OCI-LY7 (cell line): ENCODE data around the gene ADCY3. TPM values are rescaled to one million over a fixed set of nuclear protein-coding genes. Genes with fewer than 3 reads are reported as not detected.

ENCODE experiments used
- BruUV-seq: library from RNA; stranded (reverse); fragments of 400-500 nt; replicated peaks from 2 replicates; lab custom pipeline; 2021; lab: Mats Ljungman, UMichigan
- CTCF ChIA-PET: fragments of 300-600 bp; sonication (Branson Sonifier 250); formaldehyde crosslinking; loops from one replicate; lab custom pipeline; 2022; ENCODE audit warnings: antibody characterized with exemption; ENCODE audit not compliant: unreplicated experiment; lab: Charles Lee
- POLR2A ChIA-PET: fragments of 300-600 bp; sonication (Branson Sonifier 250); formaldehyde crosslinking; loops from one replicate; lab custom pipeline; 2022; ENCODE audit warnings: antibody characterized with exemption; lab: Charles Lee
- DNase-seq: peaks from one replicate; pipeline ENCODE4 v3.0.0-alpha.2; 2015; ENCODE audit warnings: low spot score
- H2AFZ ChIP-seq: fragments of 200-600 bp; sonication (generic), shearing (Covaris generic); 2 replicates; pipeline ENCODE4 v1.6.1; 2014; ENCODE audit warnings: mild to moderate bottlenecking, antibody characterized with exemption, low read length, moderate library complexity
- H3K27ac ChIP-seq: fragments of 200-600 bp; sonication (generic); 2 replicates; pipeline ENCODE4 v1.5.1; 2014; ENCODE audit warnings: mixed run types, low read depth, mild to moderate bottlenecking, moderate library complexity, low read length, inconsistent platforms; ENCODE audit not compliant: poor library complexity, severe bottlenecking
- H3K36me3 ChIP-seq: fragments of 200-600 bp; sonication (generic); 2 replicates; pipeline ENCODE4 v1.6.1; 2014; ENCODE audit warnings: mild to moderate bottlenecking, antibody characterized with exemption, low read length, moderate library complexity, mixed read lengths; ENCODE audit not compliant: insufficient read depth
- H3K4me1 ChIP-seq: fragments of 200-600 bp; sonication (generic); 2 replicates; pipeline ENCODE4 v1.5.1; 2014; ENCODE audit warnings: mild to moderate bottlenecking, low read length; ENCODE audit not compliant: insufficient read depth, poor library complexity, severe bottlenecking
- H3K4me2 ChIP-seq: fragments of 200-600 bp; sonication (generic); 2 replicates; pipeline ENCODE4 v1.6.1; 2014; ENCODE audit warnings: mild to moderate bottlenecking, low read length
- H3K4me3 ChIP-seq: fragments of 200-600 bp; sonication (generic); 2 replicates; pipeline ENCODE4 v1.5.1; 2014; ENCODE audit warnings: mild to moderate bottlenecking, low read depth, low read length; ENCODE audit not compliant: poor library complexity, severe bottlenecking
- H3K79me2 ChIP-seq: fragments of 200-600 bp; sonication (generic); 2 replicates; pipeline ENCODE4 v1.6.1; 2016; ENCODE audit warnings: low read depth, mild to moderate bottlenecking, low read length, moderate library complexity, mixed read lengths; ENCODE audit not compliant: insufficient read depth
- H3K9me2 ChIP-seq: fragments of 200-600 bp; sonication (generic); 2 replicates; pipeline ENCODE4 v1.6.1; 2016; ENCODE audit warnings: mild to moderate bottlenecking, low read length, mixed read lengths; ENCODE audit not compliant: insufficient read depth
- H3K9me3 ChIP-seq: fragments of 200-600 bp; sonication (generic); 2 replicates; pipeline ENCODE4 v1.6.1; 2014; ENCODE audit warnings: mild to moderate bottlenecking, mixed run types, low read length, mixed read lengths
- H4K20me1 ChIP-seq: fragments of 200-600 bp; sonication (generic); 2 replicates; pipeline ENCODE4 v1.6.1; 2014; ENCODE audit warnings: mild to moderate bottlenecking, antibody characterized with exemption, low read length, moderate library complexity, mixed read lengths; ENCODE audit not compliant: insufficient read depth
- EZH2phosphoT487 ChIP-seq: fragments of 200-600 bp; sonication (generic); IDR thresholded peaks from 2 replicates; pipeline ENCODE4 v1.6.1; 2018; ENCODE audit warnings: low read depth, borderline replicate concordance, mild to moderate bottlenecking, mixed run types, antibody characterized with exemption, low read length, moderate library complexity, mixed read lengths
- intact Hi-C: fragments of 100-400 bp; cut with micrococcal nuclease; formaldehyde crosslinking; loops from one replicate; pipeline ENCODE4 v1.10.0; 2022; ENCODE audit not compliant: unreplicated experiment
- total RNA-seq, 2 experiments: library from RNA; depleted of rRNA in 1 of 2; stranded (reverse); fragments of >200 nt in 1 of 2; shearing (Covaris generic) in 1 of 2; gene quantifications; 2 replicates each; pipeline ENCODE4 v1.2.3, GENCODE V29; 2014 to 2022
- TF ChIP-seq, protein P1 (sequence below): fragments of 200-600 bp; sonication (generic); conservative IDR thresholded peaks from 2 replicates; pipeline ENCODE4 v1.5.1; 2014; ENCODE audit warnings: mild to moderate bottlenecking, antibody characterized with exemption, low read length, moderate library complexity, mixed read lengths

The ADCY3 gene
- total RNA-seq, 2 experiments from 2014 or later, result 45.8 to 55.0 TPM

DNA sequence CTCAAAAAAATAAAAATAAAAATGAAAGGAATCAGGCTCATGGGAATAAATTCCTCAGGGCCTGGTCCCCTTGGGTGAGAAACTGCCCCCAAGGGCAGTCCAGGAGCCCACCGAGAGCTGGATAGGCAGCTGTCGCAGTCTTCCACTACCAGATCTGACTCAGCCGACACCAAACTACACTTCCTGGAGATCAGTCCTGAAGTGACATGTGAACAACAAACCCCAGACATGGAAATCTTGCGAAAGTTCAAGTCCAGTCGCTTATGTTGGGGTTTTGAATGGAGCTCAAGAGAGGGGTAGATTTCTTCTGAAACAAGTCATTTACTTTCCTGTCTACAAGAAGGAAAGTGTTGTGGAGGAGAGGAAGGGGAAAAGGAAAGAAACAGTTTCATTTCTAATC lies 12.9 kb downstream of the ADCY3 start:
- POLR2A ChIA-PET, result no interaction called here
- no TSS peak for BruUV-seq
- Histone ChIP-seq H3K27ac (no peak overlapping the region), H3K9me3 (0 out of 2 replicates have a peak, but pooled peaks cover 3% of the 10 kb centered on the region), H3K36me3 (peaks cover 74% of the 10 kb centered on the region), H3K4me2 (no peak overlapping the region), H2AFZ (no peak overlapping the region), H3K9me2 (no peaks in the 10 kb centered on the region), H3K4me3 (no peak overlapping the region), H3K79me2 (no peaks in the 10 kb centered on the region), H3K4me1 (no peaks in the 10 kb centered on the region), H4K20me1 (no peaks in the 10 kb centered on the region)
- CTCF ChIA-PET, result no interaction called here
- TF ChIP-seq, protein P1, sequence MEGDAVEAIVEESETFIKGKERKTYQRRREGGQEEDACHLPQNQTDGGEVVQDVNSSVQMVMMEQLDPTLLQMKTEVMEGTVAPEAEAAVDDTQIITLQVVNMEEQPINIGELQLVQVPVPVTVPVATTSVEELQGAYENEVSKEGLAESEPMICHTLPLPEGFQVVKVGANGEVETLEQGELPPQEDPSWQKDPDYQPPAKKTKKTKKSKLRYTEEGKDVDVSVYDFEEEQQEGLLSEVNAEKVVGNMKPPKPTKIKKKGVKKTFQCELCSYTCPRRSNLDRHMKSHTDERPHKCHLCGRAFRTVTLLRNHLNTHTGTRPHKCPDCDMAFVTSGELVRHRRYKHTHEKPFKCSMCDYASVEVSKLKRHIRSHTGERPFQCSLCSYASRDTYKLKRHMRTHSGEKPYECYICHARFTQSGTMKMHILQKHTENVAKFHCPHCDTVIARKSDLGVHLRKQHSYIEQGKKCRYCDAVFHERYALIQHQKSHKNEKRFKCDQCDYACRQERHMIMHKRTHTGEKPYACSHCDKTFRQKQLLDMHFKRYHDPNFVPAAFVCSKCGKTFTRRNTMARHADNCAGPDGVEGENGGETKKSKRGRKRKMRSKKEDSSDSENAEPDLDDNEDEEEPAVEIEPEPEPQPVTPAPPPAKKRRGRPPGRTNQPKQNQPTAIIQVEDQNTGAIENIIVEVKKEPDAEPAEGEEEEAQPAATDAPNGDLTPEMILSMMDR, result no peak
- no peak for TF ChIP-seq EZH2phosphoT487
- DNase-seq, result no peak
- intact Hi-C loops, result no loop called here

DNA sequence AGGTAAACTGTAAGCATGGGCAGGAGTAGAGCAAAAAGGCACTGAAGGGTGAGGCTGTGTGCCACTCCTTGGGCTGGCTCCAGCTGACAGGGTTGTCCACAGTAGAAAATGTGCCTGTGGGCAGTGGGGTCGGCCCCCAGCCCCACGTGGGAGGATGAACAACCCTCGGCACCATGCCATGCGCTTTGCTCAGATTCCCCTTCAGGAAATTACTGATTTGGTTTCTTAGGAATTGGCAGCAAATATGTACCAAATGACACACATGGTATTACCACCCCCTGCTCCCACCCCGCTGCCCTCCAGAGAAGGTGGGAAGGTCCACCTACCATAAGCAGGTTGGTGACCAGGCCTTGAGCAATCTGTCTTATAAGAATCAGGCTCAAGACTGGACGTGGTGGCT lies 13.6 kb downstream of the ADCY3 start:
- Histone ChIP-seq H3K9me3 (0 out of 2 replicates have a peak, but pooled peaks cover 3% of the 10 kb centered on the region), H4K20me1 (no peaks in the 10 kb centered on the region), H3K4me3 (no peak overlapping the region), H3K4me1 (no peaks in the 10 kb centered on the region), H3K4me2 (no peak overlapping the region), H2AFZ (no peak overlapping the region), H3K27ac (no peak overlapping the region), H3K36me3 (peaks cover 74% of the 10 kb centered on the region), H3K9me2 (no peaks in the 10 kb centered on the region), H3K79me2 (no peaks in the 10 kb centered on the region)
- no peak for DNase-seq
- intact Hi-C loops, result no loop called here
- no TSS peak for BruUV-seq
- TF ChIP-seq, protein P1, result no peak
- no peak for TF ChIP-seq EZH2phosphoT487
- ChIA-PET POLR2A (no interaction called here), CTCF (no interaction called here)

DNA sequence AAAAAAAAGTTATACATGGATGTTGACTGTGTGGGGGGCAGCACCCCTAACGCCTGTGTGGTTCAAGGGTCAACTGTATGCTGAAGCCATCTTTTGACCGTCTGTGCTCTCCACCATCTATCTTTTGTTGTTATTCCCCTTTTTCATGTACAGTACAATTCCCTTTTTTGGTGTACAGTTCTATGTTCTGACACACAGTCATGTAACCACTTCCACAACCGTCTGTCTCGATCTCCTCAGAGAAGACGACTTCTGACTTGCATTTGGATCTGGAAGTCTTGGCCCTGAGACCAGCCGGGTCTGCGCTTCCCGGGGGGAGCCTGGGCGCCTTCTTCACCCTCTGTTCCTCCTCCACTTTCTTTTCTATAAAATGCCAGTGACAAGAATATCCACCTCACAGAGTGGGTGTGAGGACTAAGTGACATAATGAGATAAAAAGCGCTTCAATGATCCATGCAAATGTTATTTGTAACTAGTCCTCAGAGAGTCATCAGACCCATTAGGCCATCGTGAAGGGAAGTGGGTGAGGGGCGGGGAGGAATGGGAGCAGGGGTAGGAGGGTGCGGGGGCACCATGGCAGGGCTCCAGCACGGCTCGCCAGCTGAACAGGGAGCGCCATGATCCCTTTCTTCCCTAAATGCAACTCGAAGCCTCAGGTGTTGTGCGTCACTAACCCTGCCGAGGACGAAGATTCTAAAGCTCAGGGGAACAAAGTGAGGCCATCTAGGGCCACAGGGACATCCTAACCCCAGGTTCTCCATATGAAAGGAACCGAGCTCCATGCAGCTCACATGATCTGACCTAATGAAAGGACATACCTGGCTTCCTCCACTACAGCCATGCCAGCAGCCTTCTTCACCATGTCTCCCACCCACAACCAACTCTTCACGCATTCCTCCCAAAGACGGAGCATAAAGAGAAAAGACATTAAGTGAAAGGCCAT lies 16.6 kb downstream of the ADCY3 start:
- ChIA-PET CTCF (no interaction called here), POLR2A (no interaction called here)
- H3K27ac ChIP-seq, result no peak overlapping the region
- H3K4me1 ChIP-seq, result no peaks in the 10 kb centered on the region
- no peak for DNase-seq
- H3K4me2 ChIP-seq, result no peak overlapping the region
- intact Hi-C loops, result no loop called here
- no peaks in the 10 kb centered on the region for H3K79me2 ChIP-seq
- H2AFZ ChIP-seq, result no peak overlapping the region
- peaks cover 76% of the 10 kb centered on the region for H3K36me3 ChIP-seq
- H3K4me3 ChIP-seq, result no peak overlapping the region
- TF ChIP-seq EZH2phosphoT487, result no peak
- TF ChIP-seq, protein P1, result no peak
- BruUV-seq, result no TSS peak
- no peaks in the 10 kb centered on the region for H3K9me3 ChIP-seq
- no peaks in the 10 kb centered on the region for H4K20me1 ChIP-seq
- no peaks in the 10 kb centered on the region for H3K9me2 ChIP-seq
